HepG2 (cell line): Measurements from ENCODE around the gene HUNK. TPM values are rescaled to one million over a fixed set of nuclear protein-coding genes. Genes with fewer than 3 reads are reported as not detected.

Experiments used
- ARID2 ChIP-seq: sonication (generic); formaldehyde crosslinking; IDR thresholded peaks from 2 replicates; pipeline ENCODE4 v1.8.1; 2022; ENCODE audit warnings: mild to moderate bottlenecking, missing genetic modification reagents, borderline replicate concordance
- ATM ChIP-seq: fragments of 450-650 bp; IDR thresholded peaks from 2 replicates; pipeline ENCODE4 v1.7.1; 2017; ENCODE audit warnings: mild to moderate bottlenecking, borderline replicate concordance
- ETV6 ChIP-seq: sonication (generic); formaldehyde crosslinking; conservative IDR thresholded peaks from 2 replicates; pipeline ENCODE4 v1.4.0; 2020; ENCODE audit warnings: missing genetic modification reagents
- NCOA5 ChIP-seq: sonication (generic); formaldehyde crosslinking; IDR thresholded peaks from 2 replicates; pipeline ENCODE4 v1.4.0; 2020; ENCODE audit warnings: missing genetic modification reagents
- PCBP1 ChIP-seq: fragments of 200-400 bp; formaldehyde crosslinking; IDR thresholded peaks from 2 replicates; pipeline ENCODE4 v1.6.1; 2017; ENCODE audit warnings: mild to moderate bottlenecking, low read depth, low read length, borderline replicate concordance
- PHF20 ChIP-seq: sonication (generic); formaldehyde crosslinking; IDR thresholded peaks from 2 replicates; pipeline ENCODE4 v1.5.0; 2020; ENCODE audit warnings: mild to moderate bottlenecking, missing genetic modification reagents
- RORA ChIP-seq: sonication (generic); formaldehyde crosslinking; IDR thresholded peaks from 2 replicates; pipeline ENCODE4 v1.5.0; 2020; ENCODE audit warnings: mild to moderate bottlenecking, missing genetic modification reagents, moderate library complexity
- SKI ChIP-seq: fragments of 450-650 bp; IDR thresholded peaks from one replicate; pipeline ENCODE4 v1.6.1; 2018; ENCODE audit warnings: mild to moderate bottlenecking; ENCODE audit not compliant: partially characterized antibody
- SMYD3 ChIP-seq: sonication (generic); formaldehyde crosslinking; IDR thresholded peaks from 2 replicates; pipeline ENCODE4 v1.8.1; 2023; ENCODE audit warnings: mild to moderate bottlenecking, missing genetic modification reagents
- ZFX ChIP-seq: sonication (generic); formaldehyde crosslinking; IDR thresholded peaks from 2 replicates; pipeline ENCODE4 v1.4.0; 2020; ENCODE audit warnings: mild to moderate bottlenecking, low read depth, missing genetic modification reagents, moderate library complexity
- ZNF160 ChIP-seq: sonication (generic); formaldehyde crosslinking; IDR thresholded peaks from 2 replicates; pipeline ENCODE4 v1.8.0; 2022; ENCODE audit warnings: mild to moderate bottlenecking, inconsistent platforms, missing genetic modification reagents
- ZNF264 ChIP-seq: sonication (generic); formaldehyde crosslinking; IDR thresholded peaks from 2 replicates; pipeline ENCODE4 v1.4.0; 2020; ENCODE audit warnings: missing genetic modification reagents
- ZNF274 ChIP-seq: sonication (generic); formaldehyde crosslinking; IDR thresholded peaks from 2 replicates; pipeline ENCODE4 v1.5.1; 2020; ENCODE audit warnings: mild to moderate bottlenecking, missing genetic modification reagents
- ZNF337 ChIP-seq: sonication (generic); formaldehyde crosslinking; IDR thresholded peaks from 2 replicates; pipeline ENCODE4 v1.5.1; 2020; ENCODE audit warnings: missing genetic modification reagents, low read depth, mild to moderate bottlenecking, borderline replicate concordance
- ZNF367 ChIP-seq: sonication (generic); formaldehyde crosslinking; IDR thresholded peaks from 2 replicates; pipeline ENCODE4 v1.4.0; 2020; ENCODE audit warnings: missing genetic modification reagents, borderline replicate concordance
- polyA plus RNA-seq, 8 experiments: library from polyadenylated mRNA; depleted of rRNA in 3 of 8; stranded (reverse) in 7 of 8; unstranded in 1 of 8; fragments of >200 nt; fragmentation: Illumina TruSeq in 4 of 8; extraction: Trizol in 4 of 8; gene quantifications; 2 replicates each; pipeline versions ENCODE4 v1.2.1 to v1.2.3, GENCODE V29; 2011 to 2016; ENCODE audit warnings: low read depth in 4 of 8, missing spikeins in 1 of 8, mixed read lengths in 1 of 8; ENCODE audit not compliant: insufficient read depth in 1 of 8
- total RNA-seq, 5 experiments: library from RNA; depleted of rRNA; stranded (reverse); fragments of >200 nt; fragmentation: Illumina TruSeq; extraction: Trizol; gene quantifications; 2 replicates each; pipeline ENCODE4 v1.2.3, GENCODE V29; 2016; ENCODE audit warnings: low read depth in 1 of 5
- TF ChIP-seq, protein P1 (sequence below): sonication (generic); formaldehyde crosslinking; IDR thresholded peaks from 2 replicates; pipeline ENCODE4 v1.4.0; 2020; ENCODE audit warnings: missing genetic modification reagents, borderline replicate concordance
- TF ChIP-seq, protein P2 (sequence below): sonication (generic); formaldehyde crosslinking; conservative IDR thresholded peaks from 2 replicates; pipeline ENCODE4 v1.5.0; 2020; ENCODE audit warnings: missing genetic modification reagents
- TF ChIP-seq, protein P3 (sequence below): sonication (generic); formaldehyde crosslinking; IDR thresholded peaks from 2 replicates; pipeline ENCODE4 v1.5.1; 2020; ENCODE audit warnings: missing genetic modification reagents, mild to moderate bottlenecking, borderline replicate concordance
- TF ChIP-seq, protein P4 (sequence below): sonication (generic); formaldehyde crosslinking; IDR thresholded peaks from 2 replicates; pipeline ENCODE4 v1.4.0; 2020; ENCODE audit warnings: mild to moderate bottlenecking, missing genetic modification reagents
- TF ChIP-seq, protein P5 (sequence below): sonication (generic); formaldehyde crosslinking; IDR thresholded peaks from 2 replicates; pipeline ENCODE4 v1.9.0; 2021; ENCODE audit warnings: missing genetic modification reagents, borderline replicate concordance

The HUNK gene
- total and polyA plus RNA-seq, 2 of the 13 experiments (the other 11 are each of a cell fraction or from before 2014, with no cell fraction given), result 1.8 to 1.9 TPM

DNA sequence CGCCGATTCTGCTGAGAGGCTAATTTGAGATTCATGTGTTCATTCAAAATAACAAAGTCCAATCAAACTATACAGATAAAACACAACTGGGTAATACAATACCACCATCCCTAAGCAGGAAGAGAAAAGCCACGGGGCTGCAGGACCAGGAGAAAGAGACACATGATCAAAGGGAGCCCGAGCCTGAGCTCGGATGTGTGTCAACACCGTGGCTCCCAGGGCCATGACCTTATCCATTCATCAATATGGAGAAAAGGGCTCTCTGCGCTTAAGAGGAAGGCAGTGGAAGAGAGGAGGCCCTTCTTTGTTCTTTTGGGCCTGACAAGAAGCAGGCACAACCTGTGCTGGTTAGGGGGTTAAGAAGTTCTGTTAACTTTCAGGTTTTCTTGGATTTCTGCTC lies 56.7 kb downstream of the HUNK start (continued):
- TF ChIP-seq, protein P1, sequence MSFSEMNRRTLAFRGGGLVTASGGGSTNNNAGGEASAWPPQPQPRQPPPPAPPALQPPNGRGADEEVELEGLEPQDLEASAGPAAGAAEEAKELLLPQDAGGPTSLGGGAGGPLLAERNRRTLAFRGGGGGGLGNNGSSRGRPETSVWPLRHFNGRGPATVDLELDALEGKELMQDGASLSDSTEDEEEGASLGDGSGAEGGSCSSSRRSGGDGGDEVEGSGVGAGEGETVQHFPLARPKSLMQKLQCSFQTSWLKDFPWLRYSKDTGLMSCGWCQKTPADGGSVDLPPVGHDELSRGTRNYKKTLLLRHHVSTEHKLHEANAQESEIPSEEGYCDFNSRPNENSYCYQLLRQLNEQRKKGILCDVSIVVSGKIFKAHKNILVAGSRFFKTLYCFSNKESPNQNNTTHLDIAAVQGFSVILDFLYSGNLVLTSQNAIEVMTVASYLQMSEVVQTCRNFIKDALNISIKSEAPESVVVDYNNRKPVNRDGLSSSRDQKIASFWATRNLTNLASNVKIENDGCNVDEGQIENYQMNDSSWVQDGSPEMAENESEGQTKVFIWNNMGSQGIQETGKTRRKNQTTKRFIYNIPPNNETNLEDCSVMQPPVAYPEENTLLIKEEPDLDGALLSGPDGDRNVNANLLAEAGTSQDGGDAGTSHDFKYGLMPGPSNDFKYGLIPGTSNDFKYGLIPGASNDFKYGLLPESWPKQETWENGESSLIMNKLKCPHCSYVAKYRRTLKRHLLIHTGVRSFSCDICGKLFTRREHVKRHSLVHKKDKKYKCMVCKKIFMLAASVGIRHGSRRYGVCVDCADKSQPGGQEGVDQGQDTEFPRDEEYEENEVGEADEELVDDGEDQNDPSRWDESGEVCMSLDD (CRISPR knock-in tag), result no peak
- TF ChIP-seq PCBP1, result no peak
- TF ChIP-seq ZNF264 (CRISPR knock-in tag), result 0 out of 2 replicates have a peak, but pooled peaks have one; percentile 58
- TF ChIP-seq, protein P2, sequence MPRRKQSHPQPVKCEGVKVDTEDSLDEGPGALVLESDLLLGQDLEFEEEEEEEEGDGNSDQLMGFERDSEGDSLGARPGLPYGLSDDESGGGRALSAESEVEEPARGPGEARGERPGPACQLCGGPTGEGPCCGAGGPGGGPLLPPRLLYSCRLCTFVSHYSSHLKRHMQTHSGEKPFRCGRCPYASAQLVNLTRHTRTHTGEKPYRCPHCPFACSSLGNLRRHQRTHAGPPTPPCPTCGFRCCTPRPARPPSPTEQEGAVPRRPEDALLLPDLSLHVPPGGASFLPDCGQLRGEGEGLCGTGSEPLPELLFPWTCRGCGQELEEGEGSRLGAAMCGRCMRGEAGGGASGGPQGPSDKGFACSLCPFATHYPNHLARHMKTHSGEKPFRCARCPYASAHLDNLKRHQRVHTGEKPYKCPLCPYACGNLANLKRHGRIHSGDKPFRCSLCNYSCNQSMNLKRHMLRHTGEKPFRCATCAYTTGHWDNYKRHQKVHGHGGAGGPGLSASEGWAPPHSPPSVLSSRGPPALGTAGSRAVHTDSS (CRISPR knock-in tag), result no peak
- TF ChIP-seq, protein P3, sequence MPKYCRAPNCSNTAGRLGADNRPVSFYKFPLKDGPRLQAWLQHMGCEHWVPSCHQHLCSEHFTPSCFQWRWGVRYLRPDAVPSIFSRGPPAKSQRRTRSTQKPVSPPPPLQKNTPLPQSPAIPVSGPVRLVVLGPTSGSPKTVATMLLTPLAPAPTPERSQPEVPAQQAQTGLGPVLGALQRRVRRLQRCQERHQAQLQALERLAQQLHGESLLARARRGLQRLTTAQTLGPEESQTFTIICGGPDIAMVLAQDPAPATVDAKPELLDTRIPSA (CRISPR knock-in tag), result no peak
- no peak for TF ChIP-seq RORA
- TF ChIP-seq SKI, result no peak
- TF ChIP-seq, protein P4, sequence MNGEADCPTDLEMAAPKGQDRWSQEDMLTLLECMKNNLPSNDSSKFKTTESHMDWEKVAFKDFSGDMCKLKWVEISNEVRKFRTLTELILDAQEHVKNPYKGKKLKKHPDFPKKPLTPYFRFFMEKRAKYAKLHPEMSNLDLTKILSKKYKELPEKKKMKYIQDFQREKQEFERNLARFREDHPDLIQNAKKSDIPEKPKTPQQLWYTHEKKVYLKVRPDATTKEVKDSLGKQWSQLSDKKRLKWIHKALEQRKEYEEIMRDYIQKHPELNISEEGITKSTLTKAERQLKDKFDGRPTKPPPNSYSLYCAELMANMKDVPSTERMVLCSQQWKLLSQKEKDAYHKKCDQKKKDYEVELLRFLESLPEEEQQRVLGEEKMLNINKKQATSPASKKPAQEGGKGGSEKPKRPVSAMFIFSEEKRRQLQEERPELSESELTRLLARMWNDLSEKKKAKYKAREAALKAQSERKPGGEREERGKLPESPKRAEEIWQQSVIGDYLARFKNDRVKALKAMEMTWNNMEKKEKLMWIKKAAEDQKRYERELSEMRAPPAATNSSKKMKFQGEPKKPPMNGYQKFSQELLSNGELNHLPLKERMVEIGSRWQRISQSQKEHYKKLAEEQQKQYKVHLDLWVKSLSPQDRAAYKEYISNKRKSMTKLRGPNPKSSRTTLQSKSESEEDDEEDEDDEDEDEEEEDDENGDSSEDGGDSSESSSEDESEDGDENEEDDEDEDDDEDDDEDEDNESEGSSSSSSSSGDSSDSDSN (CRISPR knock-in tag), result no peak
- TF ChIP-seq SMYD3 (CRISPR knock-in tag), result 0 out of 2 replicates have a peak, but pooled peaks have one; percentile 41
- no peak for TF ChIP-seq ZNF274 (CRISPR knock-in tag)
- peak; percentile 74 for TF ChIP-seq ZFX
- TF ChIP-seq, protein P5, sequence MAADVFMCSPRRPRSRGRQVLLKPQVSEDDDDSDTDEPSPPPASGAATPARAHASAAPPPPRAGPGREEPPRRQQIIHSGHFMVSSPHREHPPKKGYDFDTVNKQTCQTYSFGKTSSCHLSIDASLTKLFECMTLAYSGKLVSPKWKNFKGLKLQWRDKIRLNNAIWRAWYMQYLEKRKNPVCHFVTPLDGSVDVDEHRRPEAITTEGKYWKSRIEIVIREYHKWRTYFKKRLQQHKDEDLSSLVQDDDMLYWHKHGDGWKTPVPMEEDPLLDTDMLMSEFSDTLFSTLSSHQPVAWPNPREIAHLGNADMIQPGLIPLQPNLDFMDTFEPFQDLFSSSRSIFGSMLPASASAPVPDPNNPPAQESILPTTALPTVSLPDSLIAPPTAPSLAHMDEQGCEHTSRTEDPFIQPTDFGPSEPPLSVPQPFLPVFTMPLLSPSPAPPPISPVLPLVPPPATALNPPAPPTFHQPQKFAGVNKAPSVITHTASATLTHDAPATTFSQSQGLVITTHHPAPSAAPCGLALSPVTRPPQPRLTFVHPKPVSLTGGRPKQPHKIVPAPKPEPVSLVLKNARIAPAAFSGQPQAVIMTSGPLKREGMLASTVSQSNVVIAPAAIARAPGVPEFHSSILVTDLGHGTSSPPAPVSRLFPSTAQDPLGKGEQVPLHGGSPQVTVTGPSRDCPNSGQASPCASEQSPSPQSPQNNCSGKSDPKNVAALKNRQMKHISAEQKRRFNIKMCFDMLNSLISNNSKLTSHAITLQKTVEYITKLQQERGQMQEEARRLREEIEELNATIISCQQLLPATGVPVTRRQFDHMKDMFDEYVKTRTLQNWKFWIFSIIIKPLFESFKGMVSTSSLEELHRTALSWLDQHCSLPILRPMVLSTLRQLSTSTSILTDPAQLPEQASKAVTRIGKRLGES, result no peak
- no peak for TF ChIP-seq ARID2 (CRISPR knock-in tag)
- TF ChIP-seq ETV6 (CRISPR knock-in tag), result no peak
- no peak for TF ChIP-seq ZNF367
- no peak for TF ChIP-seq ZNF160
- TF ChIP-seq NCOA5, result no peak
- TF ChIP-seq ZNF337, result no peak
- TF ChIP-seq PHF20 (CRISPR knock-in tag), result no peak
- TF ChIP-seq ATM, result no peak
